ENCODE data around the gene DLG5.
"Not testable (repeated sequence)": the region's sequence is repeated elsewhere in the genome, so short reads cannot be mapped to it uniquely, and the experiment has no call there.

DLG5 gene

DNA sequence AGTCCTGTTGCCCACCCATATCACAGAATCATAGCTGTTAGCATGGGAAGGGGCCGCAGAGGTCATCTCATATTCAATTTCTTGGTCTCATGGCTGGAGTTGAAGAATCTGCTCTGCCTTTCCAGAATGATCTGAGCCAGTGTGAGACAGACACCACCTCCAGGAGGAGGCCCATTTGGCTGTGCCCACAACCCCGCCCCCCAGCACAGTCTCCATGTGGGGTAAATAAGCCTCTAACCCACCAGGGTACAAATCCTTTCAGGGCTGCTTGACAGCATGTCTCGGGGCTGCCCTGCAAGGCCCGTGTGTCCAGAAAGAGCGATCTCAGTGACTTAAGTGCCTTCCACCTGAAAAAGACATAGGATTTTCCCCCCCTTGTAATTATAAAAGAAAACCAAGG, 137.5 kb downstream of the DLG5 start:
- DNase-seq = no peak

DNA sequence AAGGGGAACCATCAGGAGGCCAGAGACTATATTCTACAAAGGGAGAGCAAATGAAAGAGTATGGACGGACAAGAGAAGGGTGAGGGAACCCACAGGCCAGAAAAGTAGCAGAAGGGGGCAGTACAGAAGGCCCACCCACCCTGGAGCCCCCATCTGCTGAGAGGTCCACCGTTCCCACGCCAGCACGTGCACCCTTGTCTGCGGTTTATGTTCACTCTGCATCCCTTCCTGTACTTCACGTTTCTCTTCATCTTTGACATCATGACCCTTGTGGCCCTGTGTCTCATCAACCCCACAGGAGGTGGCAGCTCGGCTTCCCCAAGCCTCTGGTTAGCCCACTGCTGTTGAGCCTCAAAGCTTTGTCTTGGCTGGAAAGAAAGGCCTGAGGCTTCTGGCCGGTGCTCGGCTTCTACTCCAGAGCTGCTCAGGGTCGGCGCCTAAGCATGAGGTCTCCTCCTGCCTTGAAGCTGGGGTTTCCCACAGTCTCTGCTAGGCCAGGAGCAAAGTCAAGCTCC, 138.0 kb downstream of the DLG5 start:
- DNase-seq = no peak

DNA sequence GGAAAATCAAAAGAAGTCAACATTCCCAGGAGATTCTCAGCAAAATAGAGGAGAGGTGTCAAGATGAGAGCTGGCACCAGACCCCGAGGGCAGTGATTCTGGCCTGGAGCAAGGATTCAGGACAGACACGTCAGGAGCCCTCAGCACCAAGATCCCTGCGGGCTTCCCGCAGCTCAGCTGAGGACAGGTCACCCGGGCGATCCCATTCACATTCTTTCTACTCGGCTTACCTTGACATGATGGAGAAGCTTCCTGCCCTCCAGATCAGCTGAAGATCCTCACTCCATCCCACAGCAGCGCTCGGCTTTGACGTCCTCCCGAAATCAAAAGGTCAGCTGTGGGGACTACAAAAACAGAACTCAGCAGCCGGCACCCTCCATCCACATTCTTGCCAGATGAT, 139.1 kb downstream of the DLG5 start:
- DNase-seq = no peak

DNA sequence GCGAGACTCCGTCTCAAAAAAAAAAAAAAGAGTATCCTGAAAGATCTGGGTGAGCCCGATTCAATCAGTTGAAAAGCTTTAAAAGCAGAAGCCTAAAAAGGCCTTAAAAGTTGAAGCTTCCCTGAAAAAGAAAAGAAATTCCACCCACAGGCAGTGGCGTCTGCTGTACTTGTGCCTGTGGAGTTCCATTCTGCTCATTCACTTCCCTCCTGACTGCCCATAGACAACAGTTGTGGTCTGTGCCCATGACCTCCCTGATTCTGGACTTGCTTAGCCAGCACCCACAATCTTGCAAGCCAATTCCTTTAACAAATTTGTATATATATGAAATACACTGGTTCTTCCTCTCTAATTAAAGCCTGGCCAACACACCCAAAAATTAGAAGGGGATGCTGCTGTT, 141.7 kb downstream of the DLG5 start:
- DNase-seq = no peak

DNA sequence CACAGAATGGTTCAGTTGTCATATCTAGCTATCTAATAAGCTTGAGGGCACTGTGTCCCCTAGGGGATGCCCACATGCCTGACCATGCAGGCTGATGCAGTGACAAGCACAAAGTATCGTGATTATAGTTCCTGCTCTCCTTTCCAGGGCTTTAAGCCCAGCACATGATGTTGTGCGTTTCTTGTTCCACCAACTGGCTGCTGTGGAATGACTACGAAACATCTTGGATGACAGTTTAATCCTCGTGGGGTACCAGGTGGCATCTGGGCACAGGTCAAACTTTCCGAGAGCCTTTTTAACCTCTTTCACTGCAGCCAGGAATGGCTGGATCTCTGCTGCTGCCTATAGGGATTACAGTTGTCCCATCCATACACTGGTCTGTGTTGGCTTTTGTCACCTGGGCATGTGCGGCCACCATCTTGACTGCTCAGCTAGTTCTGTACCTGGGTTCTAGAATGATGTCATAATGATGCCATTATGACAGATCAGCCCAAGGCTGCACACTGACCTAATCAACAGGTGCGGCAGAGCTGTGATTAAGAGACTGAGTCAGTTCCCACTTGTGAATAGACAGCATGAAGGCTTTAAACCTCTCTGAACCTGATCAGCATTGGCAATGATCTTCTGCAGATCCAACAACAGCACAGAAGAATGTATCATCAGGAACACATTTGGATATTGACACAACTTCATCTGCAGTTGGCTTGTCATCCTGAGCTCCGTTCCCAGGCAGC, 144.1 kb downstream of the DLG5 start:
- DNase-seq = no peak

DNA sequence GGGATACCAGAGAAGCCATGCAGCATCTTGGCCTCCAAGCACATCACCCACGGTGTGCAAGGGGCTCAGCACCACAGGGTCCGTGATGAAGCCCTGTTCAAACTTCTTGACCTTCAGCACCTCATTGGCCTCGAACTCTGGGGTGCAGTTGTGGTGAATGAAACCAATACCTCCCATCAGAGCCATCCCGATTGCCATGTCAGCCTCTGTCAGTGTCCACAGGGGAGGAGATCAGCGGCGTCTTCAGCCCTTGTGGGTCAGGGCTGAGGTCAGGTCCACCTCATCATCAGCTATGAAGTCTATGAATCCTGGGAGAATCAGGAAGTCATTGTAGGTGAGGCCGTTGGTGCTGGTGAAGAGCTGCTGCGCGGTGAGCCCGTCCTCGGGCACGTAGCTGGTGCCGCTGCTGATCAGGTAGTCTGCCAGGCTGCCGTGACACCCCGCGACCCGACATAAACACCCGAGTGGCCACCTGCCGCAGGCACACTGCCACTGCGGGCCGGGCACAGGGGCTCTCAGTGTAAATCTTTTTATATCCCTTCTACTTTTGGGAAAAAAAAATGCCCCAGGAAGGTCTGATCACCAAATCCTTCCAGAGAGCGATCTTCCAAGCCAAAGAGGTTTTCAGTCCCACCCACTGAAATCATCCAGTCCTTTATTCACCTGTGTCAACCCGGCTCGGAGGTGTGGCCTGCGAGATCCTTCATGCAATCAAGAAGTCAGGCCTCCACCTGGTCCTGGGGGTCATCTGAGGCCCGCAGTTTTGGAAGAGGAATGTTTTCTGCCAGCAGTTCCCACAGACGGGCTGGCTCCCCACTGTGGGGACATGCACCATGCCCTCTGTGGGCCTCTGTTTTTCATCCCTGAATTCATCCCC, 144.9 kb downstream of the DLG5 start:
- no peak for DNase-seq

DNA sequence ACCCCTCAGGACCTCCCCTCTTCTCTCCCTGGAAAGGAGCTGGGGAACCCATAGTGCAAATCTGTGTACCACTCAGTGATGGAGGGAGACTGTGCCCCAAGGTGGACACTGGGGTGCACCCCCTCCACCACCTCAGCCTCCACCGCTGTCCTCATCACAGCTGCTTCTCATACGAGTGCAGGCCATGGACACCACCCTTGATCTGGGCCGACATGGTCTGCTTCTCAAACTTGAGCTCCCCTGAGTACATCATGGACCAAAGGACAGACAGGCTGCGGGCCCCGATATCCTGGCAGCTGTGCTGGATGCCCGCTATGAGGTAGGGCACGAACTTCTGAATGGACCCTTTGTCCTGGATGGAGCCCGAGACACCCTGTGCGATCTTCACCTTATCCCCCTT, 146.4 kb downstream of the DLG5 start:
- DNase-seq = no peak

DNA sequence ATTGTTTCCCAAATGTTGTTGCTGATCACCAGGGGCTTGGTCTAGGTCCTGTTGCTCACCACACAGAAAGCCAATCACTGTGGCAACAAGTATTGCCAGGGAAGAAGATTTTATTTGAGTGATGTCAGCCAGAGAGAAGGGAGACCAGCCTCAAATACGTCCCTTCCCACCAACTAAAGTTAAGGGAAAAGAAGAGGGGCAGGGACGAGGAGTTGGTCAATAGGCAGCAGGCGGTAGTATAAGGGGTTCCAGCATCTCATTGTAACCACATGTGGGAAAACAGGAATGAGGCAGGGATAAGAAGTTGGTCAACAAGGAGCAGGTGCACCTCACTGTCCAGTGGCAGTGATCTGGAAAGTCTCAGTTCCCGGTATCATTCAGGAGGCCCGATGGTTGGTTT, 150.1 kb downstream of the DLG5 start:
- DNase-seq = no peak

DNA sequence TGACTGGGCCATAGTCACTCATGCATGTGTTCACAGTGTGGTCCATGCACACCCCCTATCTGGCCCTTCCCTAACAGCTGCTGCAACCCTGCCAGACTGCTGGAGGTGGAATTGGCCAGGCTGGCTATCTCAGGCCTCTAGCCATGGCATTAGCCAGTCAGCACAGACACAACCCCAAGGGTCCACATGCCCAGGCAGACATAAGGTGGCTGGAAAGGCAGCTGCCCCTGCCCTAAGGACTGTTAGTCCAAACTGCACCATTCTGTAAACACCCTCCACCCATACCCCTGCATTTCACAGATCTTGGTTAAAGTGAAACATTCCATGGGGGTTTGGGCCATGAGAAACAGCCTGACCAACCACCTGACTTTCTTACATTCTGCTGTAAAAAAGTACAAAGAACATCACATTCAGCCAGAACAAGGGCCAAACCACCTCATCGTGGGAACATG, 151.6 kb downstream of the DLG5 start:
- DNase-seq = no peak

DNA sequence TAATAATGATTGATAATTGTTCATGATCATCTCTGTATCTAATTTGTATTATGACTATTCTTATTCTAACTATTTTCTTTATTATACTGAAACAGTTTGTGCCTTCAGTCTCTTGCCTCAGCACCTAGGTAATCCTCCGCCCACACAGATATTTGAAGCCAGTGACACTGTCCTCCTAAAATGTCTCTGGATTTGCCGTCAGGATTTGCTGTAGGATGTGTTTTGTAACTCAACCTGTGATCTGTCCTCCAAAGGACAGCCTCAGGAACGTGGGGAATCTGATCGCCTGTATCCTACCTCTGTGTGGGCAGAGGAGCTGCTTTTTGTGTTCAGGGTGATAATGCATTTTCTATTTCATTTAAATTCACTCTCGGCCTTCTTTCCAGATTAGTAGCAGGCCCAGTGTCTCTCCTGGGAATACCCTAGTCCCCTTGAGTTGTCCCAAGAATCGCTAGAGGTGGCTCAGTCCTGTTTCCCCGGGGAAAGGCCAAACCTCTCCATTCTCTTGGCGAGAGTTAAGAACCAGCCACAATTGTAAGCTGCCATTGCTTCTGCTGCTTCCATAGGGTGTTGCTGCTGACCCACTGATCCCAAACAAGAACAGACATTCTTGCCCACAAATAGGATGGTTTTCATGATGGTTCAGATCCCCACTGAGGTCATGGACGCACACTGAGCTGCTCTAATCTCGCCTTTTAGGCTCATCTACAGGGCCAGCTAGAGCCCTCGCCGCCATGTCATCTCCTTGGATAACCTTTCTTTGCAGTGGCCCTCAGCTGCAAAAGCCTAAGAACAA, 152.7 kb downstream of the DLG5 start:
- no peak for DNase-seq

DNA sequence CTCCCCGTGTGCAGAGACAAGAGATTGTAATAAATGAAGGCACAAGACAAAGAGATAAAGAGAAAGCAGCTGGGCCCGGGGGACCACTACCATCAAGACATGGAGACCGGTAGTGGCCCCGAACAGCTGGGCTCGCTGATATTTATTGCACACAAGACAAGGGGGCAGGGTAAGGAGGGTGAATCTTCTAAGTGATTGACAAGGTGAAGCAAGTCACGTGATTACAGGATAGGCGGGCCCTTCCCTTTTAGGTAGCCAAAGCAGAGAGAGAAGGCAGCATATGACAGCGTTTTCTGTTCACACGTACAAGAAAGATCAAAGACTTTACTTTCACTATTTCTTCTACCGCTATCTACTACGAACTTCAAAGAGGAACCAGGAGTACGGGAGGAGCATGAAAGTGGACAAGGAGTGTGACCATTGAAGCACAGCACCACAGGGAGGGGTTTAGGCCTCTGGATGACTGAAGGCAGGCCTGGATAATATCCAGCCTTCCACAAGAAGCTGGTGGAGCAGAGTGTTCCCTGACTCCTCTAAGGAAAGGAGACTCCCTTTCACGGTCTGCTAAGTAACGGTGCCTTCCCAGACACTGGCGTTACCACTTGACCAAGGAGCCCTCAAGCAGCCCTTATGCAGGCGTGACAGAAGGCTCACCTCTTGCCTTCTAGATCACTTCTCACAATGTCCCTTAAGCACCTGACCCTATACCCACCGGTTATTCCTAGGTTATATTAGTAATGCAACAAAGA, 153.5 kb downstream of the DLG5 start:
- DNase-seq = peak; percentile 7

DNA sequence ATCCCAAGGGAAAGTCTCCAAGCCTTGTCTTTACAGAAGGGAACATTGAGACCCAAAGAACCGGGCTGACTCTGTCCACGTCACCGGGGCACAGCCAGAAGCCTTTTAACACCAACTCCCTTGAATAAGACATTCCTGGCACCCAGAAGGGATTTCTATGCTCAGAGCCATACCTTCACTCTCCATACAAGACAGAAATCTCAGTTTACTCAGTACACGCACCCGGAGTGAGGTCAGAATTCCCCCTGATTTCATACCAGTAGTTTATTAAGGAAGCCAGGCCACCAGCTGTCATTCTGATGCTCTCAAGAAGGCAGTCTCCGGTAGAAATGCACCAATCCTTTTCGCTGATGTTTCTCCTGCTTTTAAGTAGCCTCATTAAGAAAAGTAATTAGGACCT, 154.7 kb downstream of the DLG5 start:
- DNase-seq = no peak

DNA sequence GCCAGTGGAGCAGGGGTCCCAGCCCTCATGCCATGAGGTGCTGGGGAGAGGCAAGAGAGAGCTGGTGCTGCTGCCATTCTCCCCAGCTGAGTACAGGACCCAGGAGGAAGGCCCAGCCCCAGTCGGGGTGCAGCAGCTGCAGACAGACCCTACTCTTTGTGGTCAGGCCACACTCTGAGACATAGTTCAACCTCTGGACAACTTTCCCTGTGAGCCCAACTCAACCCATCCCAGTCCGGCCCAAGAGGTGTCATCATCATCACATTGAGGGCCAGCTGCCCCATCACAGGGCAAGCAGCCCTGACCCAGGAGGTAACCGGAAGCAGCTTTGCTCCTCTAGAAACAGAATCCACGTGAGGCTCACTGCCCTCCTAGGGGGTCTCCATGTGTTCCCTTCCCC, 155.1 kb downstream of the DLG5 start:
- no peak for DNase-seq

DNA sequence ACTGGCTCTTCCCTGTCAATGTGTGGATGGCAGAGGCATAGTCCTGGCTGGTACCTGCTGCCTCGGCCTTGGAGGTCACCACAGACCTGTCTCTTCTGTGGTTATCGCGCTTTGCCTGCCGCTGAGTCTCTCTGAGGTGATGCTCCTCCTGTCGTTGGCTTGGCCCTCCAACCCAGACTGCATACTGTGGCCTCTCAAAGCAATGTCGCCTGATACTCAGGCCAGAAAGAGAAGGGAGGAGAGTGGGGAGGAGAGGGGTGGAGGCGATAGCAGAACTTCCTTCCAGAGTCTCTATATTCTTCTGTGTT, 155.7 kb downstream of the DLG5 start:
- no peak for DNase-seq

DNA sequence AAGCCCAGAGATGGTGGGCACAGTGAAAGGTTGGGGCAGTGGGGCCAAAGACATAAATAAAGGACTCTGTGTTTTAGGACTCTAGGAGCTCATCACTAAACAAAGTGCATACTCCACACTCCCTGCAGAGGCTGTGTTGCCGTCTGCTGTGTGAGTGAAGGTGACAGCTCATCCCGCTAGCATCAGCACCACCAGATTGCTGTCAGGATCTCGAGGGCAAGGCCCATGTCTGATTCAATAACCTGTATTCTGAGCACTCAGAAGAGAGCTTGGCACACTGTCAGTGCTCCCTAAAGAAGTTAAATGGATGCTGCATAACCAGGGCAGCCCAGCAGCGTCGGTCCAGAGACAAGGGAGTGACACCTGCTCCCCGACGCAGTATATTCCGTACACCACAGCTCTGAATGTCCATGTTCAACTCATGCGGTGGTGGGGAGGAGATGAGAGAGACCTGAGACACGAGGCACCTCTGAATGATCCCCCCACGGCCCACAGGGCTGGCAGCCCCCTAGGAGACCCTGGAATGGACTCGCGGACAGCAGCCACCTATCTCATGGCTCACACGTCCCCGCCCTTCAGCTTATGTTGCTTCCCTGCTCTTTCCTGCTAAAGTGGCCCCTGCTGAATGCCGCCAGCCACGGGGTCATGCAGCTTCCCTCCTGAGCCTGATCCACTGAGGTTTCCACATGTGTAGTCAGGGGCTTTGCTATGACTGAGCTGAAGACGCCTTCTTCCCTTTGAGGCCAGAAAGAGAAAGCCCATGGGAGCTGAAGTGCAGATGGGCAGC, 156.3 kb downstream of the DLG5 start:
- DNase-seq = no peak

DNA sequence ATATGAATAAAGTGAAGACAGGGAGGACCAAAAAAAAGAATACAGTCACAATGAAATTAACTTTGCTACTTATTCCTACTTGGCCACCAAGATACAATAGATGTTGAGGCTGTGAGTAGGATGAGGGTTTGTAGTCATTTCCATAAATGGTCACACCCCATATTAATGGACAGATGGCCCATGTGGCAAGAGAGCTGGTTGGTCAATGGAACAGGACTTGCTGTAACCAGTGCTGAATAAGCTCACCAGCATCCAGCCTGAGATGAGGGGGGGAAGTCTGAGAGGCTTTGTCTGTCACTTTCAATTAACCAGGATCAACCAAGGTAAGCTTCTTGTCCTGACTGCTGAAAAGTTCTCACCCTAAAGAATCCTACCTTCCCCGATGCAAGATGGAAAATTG, 158.5 kb downstream of the DLG5 start:
- no peak for DNase-seq

DNA sequence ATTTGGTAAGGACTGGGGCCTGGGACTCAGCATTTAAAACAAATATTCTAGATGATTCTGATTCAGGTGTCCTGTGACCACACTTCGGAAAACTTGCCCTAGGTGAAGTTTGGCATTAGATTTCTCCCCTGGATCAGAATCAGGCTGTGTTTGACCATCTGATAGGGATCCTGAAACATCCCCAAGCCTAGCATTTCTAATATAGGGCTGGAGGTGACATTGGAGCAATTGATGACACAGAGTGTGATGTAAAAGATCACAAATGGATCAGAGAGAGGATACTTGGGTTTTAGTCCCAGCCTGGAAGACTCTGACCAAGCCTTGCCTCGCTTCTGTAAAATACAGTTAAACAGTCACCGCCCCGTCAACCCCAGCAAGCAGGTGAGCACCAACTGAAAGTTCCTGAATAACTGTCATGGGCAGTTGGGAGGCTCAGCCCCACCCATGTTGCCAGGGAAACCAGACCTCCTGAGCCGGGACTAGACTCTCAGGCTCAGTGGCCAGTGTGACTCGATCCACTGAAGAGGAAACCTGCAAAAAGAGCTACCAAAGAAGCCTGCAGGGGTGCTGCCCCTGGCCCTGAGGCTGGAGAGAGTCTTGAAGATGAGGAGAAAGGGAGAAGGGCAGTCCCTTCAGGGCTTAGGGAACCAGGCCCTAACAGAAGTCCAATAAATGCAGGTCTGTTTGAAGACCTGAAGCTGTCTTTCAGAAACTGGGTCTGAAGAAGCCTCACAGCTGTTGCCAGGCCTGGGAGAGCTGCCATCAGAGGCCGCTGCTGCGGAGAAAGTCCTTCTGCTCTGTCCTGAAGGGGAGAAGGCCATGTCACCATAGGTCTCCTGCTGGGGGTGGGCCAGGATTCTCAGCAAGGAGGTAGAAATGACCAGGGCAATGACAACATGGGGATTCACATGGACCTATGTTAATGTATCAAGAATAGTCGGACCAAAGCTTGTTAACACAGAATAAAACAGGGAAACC, 162.8 kb downstream of the DLG5 start:
- DNase-seq = no peak

DNA sequence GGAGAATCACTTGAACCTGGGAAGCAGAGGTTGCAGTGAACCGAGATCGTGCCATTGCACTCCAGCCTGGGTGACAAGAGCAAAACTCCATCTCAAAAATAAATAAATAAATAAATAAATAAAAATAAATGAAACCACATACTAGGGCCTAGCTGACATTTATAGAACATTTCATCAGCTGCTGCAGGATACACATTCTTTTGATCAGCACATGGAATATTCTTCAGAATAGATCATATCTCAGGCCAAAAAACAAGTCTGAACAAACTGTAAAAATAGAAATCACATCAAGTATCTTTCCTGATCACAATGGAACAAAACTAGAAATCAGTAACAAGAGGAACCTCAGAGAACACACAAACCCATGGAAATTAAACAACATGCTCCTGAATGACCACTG, 168.1 kb downstream of the DLG5 start:
- not testable (repeated sequence) for DNase-seq

DNA sequence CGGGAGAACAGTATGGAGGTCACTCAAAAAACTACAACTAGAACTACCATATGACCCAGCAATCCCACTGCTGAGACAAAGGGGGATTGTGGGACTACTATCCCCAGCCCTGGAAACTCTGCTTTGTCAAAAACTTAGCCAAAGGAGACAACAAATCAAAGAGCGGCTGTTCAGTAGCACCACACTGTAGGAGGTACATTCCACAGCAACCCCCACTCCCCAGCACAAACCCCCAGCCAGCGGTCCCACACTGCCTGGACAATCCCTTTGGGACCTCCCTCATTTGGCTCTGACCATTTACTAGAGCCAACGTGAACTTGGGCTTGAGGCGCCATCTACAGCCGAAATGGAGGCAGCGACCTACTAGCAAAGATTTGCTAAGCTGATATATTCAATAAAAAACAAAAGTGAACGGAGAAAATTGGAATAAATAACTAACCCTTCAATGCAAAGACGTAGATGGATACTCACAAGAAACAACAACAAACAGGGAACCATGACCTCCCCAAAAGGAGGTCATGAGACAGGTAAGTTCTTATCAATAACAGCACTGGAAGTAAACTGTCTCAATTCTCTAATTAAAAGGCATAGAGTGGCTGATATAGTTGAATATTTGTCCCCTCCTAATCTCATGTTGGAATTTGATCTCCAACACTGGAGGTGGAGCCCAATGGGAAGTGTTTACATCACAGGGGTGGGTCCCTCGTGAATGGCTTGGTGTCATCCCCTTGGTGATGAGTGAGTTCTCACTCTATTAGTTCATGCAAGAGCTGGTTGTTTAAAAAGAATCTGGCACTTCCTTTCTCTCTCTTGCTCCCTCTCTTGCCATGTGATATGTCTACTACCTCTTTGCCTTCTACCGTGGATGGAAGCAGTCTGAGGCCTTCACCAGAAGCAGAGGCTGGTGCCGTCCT, 170.0 kb downstream of the DLG5 start:
- DNase-seq = no peak
